Middle frontal gyrus (tissue), 1 donor: ENCODE results near the gene AMN.

ENCODE experiments used
- DNase-seq: peaks from one replicate; pipeline ENCODE4 v3.0.0-alpha.2; 2015; ENCODE audit warnings: low spot score; ENCODE audit errors: extremely low spot score

The AMN gene

GRCh38 chr14:102898776-102899515, 23.5 kb upstream of the AMN start:
- DNase-seq: no peak

GRCh38 chr14:102899516-102899900, 23.0 kb upstream of the AMN start:
- DNase-seq: no peak

GRCh38 chr14:102900631-102901571, 21.6 kb upstream of the AMN start:
- DNase-seq: no peak

DNA sequence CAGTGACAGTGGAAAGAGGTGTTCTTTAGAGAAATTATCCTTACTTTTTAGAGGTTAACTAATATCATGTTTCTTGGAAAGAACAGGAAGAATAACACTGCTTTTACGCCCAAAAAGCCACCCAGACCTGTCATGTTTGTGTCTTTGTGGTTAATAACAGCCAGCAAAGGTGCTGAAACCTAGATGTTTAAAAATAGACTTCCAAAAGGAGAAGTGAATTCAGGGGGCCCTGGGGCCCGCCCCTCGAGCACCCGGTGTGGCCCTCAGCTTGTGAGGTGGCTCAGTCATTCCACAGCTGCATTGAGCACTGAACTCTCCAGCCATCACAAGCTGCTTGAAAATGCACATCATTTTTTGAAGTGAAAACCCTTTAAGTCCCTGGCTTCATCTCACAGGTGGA, 20.8 kb upstream of the AMN start:
- DNase-seq: no peak

- no peak for DNase-seq
Measured at GRCh38 chr14:102902086-102902485, 20.4 kb upstream of the AMN start.

- DNase-seq: no peak
Measured at GRCh38 chr14:102902523-102903247, 19.8 kb upstream of the AMN start.

DNA sequence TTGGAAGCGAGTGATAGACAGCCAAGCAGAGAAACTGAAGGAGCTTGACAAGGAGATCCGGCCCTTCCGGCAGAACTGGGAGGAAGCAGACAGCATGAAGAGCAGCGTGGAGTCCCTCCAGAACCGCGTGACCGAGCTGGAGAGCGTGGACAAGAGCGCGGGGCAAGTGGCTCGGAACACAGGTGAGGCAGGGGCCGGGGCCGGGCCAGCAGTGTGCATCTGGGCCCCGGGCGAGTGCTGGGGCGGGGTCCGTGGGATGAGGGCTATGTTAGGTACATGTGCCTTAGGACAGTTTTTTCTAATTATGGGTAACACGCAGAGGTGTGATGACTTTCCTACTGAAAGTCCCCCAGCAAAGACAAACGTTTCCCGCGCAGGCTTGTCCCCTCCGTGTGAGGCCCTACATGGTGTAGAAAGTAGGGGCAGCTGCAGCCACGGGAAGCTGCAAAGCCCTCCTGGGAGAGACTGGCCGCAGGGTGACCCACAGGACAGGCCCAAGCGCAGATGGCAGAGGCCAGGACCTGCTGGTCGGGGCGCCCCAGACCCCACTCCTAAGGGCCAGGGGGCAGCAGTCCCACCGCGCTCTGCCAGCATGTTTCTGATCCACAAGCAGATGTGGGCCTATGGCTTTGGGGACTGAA, 19.1 kb upstream of the AMN start:
- no peak for DNase-seq

- no peak for DNase-seq
Measured at GRCh38 chr14:102903889-102904512, 18.5 kb upstream of the AMN start.

- no peak for DNase-seq
Measured at GRCh38 chr14:102905116-102906108, 17.1 kb upstream of the AMN start.

DNA sequence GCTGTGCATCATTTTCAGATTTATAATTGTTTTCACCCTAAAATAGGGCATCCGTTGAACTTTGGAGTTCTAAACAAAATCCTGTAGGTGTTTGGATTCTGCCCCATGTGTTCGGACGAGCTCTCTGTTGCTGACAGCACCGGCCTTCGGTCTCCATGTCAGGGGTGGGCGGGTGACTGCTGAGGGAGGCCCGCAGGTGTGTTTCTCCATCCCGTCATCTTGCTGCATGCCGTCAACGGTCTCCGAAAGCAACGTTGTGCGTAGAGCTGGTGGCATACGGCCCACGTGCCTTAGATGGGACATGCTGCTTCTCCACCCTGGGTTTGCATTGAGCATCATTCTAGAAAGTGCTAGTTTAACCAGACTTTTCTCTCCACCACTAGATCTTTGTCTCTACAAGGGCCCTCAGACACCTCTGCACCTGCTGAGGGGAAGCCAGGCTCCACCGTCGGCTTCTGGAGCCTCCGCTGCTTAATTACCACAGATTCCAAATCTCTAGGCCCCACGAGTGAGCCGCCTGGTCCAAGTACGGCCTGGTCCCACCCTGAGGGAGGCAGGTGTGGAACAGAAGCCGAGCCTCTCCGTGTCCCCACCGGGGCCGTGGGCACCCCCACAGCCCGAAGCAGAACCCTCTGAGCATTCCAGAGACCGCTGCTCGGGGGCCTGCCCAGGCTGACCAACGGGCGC, 15.7 kb upstream of the AMN start:
- no peak for DNase-seq

DNA sequence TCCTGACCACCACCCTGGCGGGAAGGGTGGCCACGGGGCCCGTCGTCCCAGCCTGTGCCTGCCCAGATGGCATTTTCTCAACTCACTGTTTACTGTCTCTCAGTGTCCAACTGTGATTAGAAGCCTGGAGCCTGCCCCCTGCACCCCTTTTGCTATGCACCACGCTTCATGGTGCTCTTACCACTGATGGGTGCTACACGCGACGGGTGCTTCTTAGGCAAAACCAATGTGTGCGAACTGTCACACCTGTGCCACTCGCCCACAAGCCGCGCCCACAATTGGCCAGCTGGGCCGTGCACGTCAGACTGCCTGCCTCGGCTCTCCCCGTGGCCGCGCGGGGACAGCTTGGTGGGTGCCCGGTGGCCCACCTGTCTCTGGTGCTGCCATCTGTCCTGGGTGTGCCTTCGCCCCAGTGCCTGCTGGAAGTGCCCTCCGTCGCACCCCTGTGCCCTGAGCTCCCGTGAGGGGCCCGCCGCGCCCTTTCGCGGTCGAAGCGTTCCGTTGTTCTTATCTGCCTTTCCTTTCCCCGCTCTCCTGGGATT, 15.1 kb upstream of the AMN start:
- DNase-seq: no peak

GRCh38 chr14:102907980-102908730, 14.3 kb upstream of the AMN start:
- no peak for DNase-seq

GRCh38 chr14:102908766-102909455, 13.6 kb upstream of the AMN start:
- no peak for DNase-seq

- DNase-seq: no peak
Measured at GRCh38 chr14:102909462-102909861, 13.0 kb upstream of the AMN start.

DNA sequence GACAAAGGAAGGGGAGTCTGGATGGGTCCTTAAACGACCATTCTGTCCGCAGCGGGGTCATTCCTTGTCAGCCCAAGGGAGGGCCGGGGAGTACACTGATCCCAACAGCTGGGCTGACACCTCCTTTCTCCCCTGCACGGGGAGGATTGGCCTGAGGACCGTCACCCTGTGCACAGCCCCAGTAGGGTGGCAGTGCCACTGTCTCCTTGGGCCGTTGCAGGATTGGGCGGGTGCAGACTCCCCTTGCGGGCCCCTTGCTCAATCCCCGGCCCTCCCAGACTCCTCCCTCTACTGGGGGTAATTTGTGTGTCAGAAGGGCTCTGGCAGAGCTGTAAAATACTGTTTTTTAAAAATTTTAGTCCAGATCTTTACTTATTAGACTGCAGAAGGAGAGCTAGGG, 12.6 kb upstream of the AMN start:
- no peak for DNase-seq

- DNase-seq: no peak
Measured at GRCh38 chr14:102910442-102910841, 12.0 kb upstream of the AMN start.

- no peak for DNase-seq
Measured at GRCh38 chr14:102911541-102911951, 10.9 kb upstream of the AMN start.
